Astrocyte (in vitro differentiated cells and primary cell): ENCODE measurements around the gene PIP4K2B.

Experiments used
- EZH2 ChIP-seq: IDR thresholded peaks from 2 replicates; pipeline ENCODE4 v1.6.1; 2012; ENCODE audit warnings: mild to moderate bottlenecking, low read length, inconsistent platforms; ENCODE audit not compliant: insufficient read depth
- TF ChIP-seq, protein P1 (sequence below): IDR thresholded peaks from 2 replicates; pipeline ENCODE4 v1.5.1; 2011; ENCODE audit warnings: low read depth, mild to moderate bottlenecking, inconsistent platforms, low read length, moderate library complexity; ENCODE audit not compliant: insufficient read depth

DNA sequence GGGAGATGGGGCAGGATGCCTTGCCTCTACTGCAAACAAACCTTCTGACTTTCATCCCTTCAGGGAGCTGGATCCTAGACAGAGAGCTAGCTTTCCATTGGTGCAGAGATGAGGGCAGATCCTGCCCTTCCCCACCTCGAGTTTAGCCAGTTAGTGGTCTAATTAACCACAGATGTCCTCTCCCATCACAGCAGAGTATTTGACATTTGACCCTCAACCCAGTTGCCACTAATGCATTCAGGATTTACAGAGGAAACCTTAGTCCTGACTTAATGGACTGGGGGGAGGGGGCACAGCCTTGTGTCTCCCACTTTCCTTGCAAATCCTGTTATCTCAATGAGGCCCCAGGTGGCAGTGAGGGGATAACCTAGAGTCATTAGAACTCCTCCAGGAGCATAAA, 10.2 kb downstream of the PIP4K2B start:
- TF ChIP-seq, protein P1, sequence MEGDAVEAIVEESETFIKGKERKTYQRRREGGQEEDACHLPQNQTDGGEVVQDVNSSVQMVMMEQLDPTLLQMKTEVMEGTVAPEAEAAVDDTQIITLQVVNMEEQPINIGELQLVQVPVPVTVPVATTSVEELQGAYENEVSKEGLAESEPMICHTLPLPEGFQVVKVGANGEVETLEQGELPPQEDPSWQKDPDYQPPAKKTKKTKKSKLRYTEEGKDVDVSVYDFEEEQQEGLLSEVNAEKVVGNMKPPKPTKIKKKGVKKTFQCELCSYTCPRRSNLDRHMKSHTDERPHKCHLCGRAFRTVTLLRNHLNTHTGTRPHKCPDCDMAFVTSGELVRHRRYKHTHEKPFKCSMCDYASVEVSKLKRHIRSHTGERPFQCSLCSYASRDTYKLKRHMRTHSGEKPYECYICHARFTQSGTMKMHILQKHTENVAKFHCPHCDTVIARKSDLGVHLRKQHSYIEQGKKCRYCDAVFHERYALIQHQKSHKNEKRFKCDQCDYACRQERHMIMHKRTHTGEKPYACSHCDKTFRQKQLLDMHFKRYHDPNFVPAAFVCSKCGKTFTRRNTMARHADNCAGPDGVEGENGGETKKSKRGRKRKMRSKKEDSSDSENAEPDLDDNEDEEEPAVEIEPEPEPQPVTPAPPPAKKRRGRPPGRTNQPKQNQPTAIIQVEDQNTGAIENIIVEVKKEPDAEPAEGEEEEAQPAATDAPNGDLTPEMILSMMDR, result no peak
- TF ChIP-seq EZH2, result no peak
